Activated T-helper 1 cell treated with anti-CD3 and anti-CD28 coated beads, Interleukin-2, amount 50 U/mL, for 16 hours (primary cell): ENCODE data around the gene TMEM60.
"Not testable (repeated sequence)": the region's sequence is repeated elsewhere in the genome, so short reads cannot be mapped to it uniquely, and the experiment has no call there.

ENCODE experiments used
- DNase-seq, 2 donors: peaks; one replicate each; pipeline ENCODE4 v3.0.0-alpha.2; 2020; ENCODE audit warnings: low read depth in 1 of 2, low spot score in 1 of 2

The TMEM60 gene, protein sequence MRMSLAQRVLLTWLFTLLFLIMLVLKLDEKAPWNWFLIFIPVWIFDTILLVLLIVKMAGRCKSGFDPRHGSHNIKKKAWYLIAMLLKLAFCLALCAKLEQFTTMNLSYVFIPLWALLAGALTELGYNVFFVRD

DNA sequence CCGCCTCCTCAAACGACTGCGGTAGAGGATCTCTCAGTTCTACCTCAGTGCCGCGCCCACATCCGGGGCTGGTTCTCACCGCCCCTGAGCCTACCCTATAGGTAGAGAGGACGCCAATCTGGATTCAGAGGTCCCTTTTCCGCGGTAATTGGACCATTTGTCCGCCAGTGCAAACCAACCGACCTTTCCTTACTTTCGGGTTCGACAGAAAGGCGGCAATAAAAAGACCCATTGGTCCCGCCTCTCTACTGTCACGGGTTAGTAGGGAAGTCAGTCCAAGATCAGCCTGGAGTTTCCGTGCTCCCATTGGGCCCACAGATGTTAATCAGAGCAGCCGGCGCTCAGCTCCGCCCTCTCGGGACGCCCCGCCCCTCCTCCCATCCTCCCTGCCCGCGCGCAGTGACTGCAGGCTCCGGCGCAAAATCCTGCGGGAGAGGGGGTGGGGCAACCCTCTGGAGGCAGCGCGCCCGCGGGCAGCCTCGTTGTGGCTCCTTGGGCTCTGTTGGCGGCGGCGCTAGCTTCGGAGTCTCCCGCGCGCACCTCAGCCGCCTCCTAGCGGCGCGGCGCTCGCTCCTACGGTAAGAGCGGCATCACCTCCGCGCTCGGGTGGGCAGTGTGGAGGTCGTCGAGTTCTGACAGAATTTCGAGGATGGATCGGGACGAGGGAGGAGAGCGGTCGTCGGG, at the start of gene TMEM60, which contains the start of gene PHTF2:
Gene TMEM60, minus strand, starts transcription at position 41 of the 684 bp plus-strand sequence. CDS start 4,061 bp downstream, outside the sequence.
Gene PHTF2, plus strand, starts transcription at position 380 of the 684 bp plus-strand sequence.
- DNase-seq, result peak; percentile 78 to 87

DNA sequence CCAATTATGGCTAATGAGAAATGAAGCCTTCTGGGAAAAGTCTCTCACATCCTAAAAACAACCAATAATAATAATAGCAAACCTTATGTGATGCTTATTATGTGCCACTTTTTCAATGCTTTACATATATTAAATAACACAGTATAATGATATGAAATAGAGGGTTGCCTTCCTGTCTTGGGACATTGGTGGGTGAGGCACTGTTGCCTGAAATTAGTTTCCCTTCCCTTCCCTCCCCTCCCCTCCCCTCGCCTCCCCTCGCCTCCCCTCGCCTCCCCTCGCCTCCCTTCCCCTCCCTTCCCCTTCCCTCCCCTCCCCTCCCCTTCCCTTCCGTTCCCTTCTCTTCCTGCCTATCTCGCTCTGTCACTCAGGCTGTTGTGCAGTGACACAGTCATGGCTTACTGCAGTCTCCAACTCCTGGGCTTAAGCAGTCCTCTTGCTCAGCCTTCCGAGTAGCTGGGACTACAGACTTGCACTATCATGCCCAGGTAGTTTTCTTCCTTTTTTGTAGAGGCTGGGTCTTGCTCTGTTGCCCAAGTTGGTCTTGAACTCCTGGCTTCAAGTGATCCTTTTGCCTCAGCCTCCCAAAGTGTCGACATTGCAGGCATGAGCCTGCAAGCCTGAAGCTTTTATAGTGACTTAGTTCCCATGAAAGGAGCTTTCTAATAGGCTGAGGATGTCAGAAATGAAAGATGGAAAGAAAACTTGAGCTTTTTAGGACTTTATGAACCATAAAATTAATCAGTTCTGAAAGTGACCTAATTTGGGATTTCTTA, 48.3 kb upstream of the TMEM60 start:
- no peak for DNase-seq

DNA sequence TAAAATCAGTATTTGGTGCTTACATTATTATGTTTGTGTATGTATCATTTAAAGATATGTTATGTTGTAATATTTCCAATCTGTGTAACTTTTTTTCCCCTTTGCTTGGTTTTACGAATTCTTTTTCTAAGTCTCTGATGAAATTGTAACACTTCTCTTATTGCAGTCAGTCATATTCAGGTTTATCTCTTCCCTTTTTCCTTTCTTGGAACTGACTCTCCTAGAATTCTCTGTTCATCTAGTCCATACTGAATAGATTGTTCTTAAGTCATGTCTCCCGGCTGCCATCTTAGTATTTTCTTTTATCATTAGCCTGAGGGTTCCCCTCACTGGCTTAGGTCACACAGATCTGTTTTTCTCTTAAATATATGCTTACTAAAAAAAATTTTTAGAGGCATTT, 45.0 kb upstream of the TMEM60 start:
- DNase-seq, result no peak

DNA sequence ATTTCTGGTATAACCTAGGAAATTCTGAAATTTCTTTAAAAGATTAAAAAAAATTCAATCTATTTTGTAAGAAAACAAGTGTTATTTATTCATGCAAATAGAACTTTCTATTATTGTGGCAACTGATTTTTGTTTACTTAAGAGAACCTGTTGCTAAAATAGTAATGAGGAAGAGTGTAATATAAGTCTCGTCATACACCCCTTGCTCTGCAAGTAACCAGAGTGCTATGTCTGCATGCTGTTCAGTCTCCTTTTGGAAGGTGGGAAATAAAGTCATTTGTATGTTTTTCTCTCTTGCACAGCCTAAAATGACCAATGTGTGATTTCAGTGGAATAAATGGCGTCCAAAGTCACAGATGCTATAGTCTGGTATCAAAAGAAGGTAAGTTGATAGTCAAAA, 41.7 kb upstream of the TMEM60 start:
- no peak for DNase-seq

DNA sequence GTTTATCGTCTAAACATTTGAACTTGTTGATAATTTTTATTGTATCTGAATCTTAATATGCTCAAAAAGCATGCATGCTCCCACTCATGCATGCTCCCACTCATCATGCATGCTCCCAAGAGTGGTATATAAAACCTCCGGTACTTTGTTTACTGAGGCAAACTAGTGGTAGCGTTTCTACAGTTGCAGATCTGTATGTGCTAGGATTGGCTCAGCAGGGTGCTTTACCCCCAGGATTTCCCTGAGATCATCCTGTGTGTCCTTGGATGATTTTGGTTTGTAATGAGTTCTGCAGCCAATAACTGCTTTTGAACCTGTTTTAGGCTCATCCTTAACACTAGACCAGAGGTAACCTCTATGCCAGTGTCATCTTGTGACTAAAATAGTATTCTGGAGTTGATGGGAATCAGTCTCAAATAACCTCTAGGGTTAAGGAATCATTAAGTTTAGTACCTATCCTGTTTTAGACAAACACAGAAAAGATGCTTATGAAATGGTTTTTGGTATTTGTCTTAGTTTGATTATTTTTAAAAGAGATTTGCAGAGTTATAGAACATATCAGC, 40.8 kb upstream of the TMEM60 start:
- DNase-seq, result no peak

DNA sequence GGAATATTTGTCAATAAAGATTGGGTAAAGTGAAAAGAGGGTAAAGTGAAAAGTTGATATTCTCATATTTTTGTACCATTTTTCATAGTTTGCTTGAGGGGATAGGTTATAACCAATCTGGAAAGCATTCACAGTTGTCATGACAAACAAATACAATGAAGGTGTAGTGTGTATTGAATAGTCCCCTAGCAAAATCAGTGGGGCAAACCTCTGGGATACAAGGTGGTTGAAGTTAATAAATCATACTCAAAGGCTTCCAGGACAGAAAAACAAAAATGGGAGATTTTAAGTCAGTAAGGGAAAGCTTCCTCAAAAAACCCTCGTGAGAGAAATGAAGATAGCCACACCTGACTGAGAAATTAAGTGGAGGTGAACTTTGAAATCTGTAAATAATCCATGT, 39.7 kb upstream of the TMEM60 start:
- no peak for DNase-seq

DNA sequence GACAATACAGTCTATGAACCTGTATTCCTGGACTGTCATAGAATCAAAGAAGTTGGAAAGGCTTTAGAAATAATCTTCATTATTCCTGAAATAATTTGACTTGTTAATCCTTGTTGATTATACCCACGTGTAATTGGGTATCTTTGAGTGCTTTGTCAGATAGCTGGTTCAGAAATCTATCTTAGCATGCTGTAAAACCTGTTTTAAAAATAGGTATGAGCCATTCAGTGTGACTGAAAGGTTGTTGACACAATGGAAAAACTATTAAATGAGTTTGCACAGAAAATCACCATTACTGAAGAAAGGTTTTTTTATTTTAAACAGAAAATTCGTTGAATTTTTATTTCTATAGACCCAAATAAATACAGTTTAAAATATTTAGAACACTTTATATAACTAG, 39.0 kb upstream of the TMEM60 start:
- no peak for DNase-seq

DNA sequence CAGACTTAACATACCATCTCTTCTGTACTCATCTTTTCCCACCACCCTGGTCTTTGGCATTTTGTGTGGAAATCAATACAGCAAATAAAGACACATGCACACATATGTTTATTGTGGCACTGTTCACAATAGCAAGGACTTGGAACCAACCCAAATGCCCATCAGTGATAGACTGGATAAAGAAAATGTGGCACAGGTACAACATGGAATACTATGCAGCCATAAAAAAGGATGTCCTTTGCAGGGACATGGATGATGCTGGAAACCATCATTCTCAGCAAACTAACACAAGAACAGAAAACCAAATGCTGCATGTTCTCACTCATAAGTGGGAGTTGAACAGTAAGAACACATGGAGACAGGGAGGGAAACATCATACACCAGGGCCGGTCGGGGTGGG, 38.2 kb upstream of the TMEM60 start:
- not testable (repeated sequence) for DNase-seq

DNA sequence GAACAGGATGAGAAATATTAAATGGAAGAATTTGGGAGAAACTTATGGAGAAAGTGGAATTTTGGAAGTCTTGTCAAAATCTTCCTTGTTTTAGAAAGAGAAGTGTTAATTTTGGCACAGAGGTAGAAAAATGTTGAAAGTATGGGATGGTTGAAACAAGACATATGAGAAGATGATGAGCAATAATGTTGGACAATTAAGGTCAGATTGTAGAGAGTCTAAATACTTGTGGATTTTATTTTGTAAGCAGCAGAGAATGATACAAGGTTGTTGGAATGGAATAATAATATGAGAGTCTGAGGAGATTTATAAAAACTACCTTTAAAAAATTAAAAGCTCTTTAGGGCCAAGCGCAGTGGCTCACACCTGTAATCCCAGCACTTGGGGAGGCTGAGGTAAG, 34.9 kb upstream of the TMEM60 start:
- no peak for DNase-seq

DNA sequence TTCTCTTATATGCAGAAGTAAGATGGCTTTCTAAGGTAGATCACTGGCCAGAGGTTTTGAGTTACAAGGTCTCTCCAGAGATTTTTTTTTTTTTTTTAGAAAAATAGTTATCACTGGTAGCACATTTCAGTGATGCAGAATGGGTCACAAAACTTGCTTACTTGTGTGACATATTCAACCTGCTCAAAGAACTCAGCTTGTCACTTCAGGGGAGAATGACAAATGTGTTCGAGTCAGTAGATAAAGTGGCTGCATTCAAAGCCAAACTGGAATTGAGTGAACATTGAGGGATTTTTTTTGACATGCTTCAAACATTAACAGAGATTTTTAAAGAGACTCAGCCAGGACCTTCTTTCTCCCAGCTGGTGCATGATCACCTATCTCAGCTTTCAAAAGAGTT, 33.7 kb upstream of the TMEM60 start:
- DNase-seq, result no peak

DNA sequence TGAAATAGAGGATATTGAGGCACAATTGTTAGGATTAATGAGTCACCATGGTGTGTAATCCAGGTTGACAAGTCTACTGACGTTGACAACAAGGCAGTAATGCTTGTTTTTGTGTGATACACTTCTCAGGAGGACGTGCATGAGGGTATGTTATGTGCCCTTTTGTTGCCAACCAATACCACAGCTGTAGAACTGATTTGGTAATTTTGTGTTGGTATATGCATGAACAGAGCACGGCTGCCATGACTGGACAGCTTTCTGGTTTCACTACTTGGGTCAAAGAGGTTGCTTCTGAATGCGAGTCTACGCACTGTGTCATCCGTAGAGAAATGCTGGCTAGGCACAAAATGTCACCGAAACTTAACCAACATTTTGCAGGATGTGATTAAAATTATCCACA, 33.2 kb upstream of the TMEM60 start:
- no peak for DNase-seq

DNA sequence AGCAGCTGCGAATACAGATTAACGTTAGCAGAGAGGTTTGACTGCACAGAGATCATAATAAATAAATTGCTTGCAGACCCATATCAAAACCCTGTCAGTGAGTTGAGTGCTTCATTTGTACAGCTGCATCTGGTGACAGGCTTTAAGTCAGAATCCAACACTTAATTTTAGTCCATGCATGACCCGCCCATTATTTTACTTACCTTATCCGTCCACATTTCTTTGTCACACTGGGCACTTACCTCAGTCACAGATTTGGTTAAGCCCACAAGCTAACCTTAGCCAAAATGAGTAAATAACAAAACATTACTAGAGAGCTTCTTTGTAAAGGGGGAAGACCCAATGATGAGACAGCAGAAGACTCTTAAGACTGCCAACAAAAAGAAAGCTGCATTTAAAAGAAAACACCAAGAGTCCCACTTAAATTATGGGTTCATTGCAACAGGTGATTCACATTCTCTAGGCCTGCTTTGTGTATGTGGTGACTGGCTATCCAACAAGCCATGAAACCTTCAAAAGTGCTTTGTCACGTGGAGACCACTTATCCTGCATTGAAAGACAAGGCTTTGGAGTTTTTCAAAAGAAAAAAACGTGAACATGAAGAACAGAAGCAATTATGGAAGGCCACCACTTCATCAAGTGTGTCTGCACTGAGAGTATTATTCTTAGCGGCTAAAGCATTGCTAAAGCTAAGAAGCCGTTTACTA, 32.6 kb upstream of the TMEM60 start:
- no peak for DNase-seq

DNA sequence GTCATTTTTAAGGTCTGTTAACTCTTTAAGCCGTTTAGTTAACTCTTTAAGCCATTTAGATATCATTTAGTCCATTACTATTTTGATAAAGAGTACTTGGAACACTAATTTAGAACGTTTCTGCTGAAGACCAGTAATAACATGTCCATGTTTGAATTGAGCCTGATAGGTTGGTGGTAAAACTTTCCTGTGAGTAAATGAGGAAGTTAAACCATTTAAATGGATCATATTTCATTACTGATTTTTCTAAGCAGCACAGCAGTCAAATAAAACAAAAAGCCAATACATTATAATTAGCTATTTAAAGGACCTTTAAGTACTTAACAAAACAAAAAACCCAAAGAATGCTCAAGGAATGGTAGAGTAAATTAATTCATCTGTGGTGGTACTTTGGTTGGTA, 29.8 kb upstream of the TMEM60 start:
- no peak for DNase-seq

DNA sequence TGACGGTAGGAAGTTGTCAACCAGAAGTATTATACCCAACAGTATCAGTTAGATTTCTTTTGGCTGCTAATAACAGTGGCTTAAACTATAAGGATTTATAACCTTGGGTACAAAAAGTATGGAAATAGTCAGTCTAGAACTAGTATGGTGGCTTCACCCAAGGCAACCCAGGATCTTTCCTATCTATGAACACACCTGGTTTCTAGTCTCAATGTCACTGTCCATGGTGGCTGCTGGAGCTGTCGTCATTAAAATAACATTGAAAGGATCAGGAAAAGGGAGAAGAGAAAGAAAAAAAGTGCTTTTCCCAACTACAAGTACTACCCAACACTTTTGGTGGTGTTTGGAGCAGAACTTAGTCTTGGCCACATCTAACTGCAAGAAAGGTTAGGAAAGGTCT, 28.1 kb upstream of the TMEM60 start:
- no peak for DNase-seq

DNA sequence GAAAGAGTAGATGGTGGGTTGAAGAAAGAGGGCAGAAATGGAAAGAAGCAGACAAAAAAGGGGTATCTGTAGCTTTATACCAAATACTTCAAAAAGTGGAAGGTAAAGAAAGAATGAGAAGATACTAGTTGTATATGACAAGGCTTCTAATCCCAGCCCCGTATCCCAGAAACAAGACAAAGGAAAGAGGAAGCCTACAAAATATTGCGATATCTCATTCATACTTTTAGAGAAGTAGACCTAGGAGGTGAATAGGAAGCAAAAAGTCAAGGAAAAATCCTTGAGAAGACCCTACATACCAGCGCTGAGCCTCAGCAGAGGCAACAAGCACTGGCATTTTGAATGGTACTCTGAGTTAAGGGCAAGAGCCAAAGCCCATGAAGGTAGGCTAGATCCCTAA, 26.9 kb upstream of the TMEM60 start:
- no peak for DNase-seq

DNA sequence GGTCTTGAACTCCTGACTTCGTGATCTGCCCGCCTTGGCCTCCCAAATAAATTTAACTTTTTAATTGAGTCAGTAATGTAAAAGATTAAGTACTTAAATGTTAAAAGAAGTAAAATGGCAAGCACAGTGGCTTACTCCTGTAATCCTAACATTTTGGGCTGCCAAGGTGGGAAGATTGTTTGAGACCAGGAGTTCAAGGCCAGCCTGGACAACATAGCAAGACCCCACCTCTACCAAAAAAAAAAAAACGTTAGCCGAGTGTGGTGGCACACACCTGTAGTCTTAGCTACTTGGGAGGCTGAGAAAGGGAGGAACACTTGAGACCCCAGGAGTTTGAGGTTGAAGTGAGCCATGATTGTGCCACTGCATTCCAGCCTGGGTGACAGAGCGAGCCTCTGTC, 26.4 kb upstream of the TMEM60 start:
- DNase-seq, result no peak

DNA sequence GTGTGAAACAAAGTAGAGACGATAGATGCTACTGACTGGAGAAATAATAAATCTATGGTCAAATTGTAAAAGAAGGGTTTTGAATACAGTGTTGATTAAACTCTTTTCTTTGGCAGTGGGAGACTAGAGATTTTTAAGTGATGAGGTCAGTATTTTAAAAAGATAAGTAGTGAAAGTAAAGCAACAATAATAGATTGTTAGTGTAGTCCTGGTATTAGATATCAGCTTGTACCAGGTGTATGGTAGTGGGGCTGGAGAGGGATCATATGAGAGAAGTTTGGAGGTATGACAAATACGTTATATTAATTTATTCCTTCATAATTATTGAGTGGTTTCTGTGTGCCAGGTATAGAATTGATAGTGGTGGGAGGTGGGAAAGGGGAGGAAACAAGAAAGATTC, 25.6 kb upstream of the TMEM60 start:
- no peak for DNase-seq

DNA sequence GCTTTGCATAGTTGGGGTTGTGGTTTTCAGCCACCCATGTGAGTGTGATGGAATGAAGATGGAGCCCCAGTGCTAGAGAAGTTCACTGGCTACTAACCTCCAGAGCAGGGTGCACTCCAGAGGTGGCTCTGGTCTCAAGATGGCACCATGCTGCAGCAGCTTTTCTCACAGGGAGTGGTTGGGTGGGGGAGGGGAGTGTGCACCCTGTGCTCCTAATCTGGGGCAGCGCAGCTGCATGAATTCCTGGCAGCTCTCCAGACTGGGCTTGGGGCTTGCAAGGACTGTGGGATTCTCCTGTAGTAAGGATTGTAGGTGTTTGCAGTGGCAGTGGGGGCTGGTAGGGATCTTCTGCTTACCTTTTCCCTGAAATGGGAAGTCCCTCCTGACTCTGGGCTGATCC, 24.0 kb upstream of the TMEM60 start:
- DNase-seq, result no peak

DNA sequence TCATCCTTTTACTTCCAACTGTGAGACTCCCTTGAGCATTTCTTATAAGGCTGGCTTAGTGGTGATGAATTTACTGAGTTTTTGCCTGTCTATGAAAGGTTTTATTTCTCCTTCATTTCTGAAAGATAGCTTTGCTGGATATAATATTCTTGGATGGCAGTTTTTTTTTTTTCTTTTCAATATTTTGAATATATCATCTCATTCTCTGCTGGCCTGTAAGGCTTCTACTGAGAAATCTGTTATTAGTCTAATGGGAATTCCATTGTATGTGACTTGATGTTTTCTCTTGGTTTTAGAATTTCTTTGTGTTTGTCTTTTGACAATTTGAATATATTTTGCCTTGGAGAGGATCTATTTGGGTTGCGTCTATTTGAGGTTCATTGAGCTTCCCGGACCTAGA, 22.7 kb upstream of the TMEM60 start:
- DNase-seq, result no peak

DNA sequence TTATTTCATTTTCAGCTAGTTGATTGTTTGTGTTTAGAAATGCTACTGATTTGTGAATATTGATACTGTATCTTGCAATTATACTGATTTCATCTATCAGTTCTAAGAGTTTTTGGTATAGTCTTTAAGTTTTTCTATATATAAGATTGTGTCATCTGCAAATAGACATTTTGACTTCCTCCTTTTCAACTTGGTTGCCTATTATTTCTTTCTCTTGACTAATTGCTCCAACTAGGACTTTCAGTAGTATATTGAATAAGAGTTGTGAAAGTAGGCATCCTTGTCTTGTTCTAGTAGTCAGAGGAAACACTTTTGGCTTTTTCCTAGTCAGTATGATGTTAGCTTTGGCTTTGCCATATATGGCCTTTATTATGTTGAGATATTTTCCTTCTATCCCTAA, 20.8 kb upstream of the TMEM60 start:
- no peak for DNase-seq

DNA sequence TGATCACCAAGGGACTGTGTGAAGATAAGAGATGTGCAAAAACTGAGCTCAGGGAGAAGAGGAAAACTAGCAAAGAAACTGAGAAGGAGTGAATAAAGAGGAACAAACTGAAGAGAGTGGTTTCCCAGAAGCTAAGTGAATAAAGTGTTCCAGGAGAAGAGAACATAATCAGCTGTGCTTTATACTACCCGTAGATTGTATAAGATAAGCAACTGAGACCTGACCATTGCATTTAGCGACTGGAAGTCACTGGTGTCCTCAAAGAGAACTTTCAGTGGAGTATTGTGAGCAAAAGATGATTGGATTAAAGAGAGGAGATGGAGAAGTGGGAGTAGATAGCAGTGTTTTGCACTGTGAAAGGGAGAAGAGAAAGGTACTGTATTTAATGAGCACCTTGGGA, 14.9 kb upstream of the TMEM60 start:
- no peak for DNase-seq

DNA sequence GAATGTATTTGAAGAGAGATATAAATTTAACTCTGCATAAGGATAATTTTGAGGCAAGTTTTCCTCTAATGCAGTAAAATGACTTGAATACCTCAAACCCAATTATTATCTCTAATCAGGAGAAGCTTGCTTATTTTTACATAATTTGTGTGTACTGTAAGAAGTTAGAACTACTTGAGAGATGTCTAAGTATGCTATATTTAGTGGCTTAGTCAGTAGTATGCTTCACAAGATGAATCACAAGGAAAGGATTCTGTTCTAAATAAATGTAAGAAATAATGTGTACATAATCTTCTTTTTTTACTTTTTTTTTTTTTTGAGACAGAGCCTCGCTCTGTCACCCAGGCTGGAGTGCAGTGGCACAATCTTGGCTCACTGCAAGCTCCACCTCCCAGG, 14.1 kb upstream of the TMEM60 start:
- no peak for DNase-seq
